RWPE1 (cell line): ENCODE data around the gene CAPN2.

Experiments
- CTCF ChIA-PET: fragments of 350-600 bp; sonication (Branson Sonifier 250); formaldehyde crosslinking; extraction: SDS; loops from one replicate; lab custom pipeline; 2021; lab: Yijun Ruan, JAX
- POLR2A ChIA-PET: fragments of 400-600 bp; formaldehyde crosslinking; extraction: SDS; loops from one replicate; lab custom pipeline; 2020; ENCODE audit warnings: antibody characterized with exemption; ENCODE audit not compliant: low non-redundant PET; lab: Yijun Ruan, JAX
- DNase-seq: peaks from one replicate; pipeline ENCODE4 v3.0.0; 2012; ENCODE audit warnings: low spot score
- H3K27ac ChIP-seq: fragments of 450-650 bp; 2 replicates; pipeline ENCODE4 v1.5.1; 2017
- TF ChIP-seq, protein P1 (sequence below): fragments of 450-650 bp; conservative IDR thresholded peaks from 2 replicates; pipeline ENCODE4 v1.5.1; 2017; ENCODE audit warnings: low read depth, mild to moderate bottlenecking

The CAPN2 gene

DNA sequence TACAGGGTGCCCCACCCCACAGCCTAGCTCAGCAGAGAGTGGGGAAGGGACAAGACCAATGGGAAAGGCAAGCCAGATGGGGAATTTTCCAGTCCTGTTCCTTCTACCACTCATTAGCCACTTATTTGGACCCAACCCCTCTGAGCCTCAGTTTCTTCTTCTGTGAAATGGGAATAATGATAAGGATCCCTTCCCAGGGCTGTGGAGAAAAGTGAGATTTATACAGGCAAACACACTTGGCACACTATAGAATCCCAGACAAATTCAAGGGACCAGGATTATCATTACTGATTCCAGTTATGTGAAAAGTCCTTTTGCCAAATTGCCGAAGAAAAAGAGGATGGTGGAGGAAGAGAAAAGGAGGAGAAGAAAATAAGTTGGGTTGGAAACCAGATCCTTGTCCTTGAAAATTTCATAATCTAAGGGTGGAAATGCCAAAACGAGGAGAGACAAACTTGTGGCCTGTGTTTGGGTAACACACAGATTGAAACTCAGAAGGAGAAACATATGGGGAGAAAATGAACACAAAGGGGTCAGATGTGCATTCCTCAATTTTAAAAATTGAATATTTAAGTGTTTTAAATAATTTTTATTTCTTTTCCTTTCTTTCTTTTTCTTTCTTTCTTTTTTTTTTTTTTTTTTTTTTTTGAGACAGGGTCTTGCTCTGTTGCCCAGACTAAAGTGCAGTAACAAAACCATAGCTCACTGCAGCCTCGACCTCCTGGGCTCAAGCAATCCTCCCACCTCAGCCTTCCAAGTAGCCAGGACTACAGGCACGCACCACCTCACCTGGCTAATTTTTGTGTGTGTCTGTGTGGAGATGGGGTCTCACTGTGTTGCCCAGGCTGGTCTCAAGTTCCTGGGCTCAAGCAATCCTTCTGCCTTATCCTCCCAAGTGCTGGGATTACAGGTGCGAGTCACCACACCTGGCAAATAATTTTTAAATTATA, 9.6 kb downstream of the CAPN2 start:
- ChIA-PET POLR2A (no interaction called here), CTCF (interaction anchor here (0.5 kb wide), 1 partner anchor 109 kb away, joined by 3 read pairs; no protein-coding TSS in a partner anchor)
- DNase-seq: no peak
- H3K27ac ChIP-seq: peak overlapping the region; percentile 72
- TF ChIP-seq, protein P1, sequence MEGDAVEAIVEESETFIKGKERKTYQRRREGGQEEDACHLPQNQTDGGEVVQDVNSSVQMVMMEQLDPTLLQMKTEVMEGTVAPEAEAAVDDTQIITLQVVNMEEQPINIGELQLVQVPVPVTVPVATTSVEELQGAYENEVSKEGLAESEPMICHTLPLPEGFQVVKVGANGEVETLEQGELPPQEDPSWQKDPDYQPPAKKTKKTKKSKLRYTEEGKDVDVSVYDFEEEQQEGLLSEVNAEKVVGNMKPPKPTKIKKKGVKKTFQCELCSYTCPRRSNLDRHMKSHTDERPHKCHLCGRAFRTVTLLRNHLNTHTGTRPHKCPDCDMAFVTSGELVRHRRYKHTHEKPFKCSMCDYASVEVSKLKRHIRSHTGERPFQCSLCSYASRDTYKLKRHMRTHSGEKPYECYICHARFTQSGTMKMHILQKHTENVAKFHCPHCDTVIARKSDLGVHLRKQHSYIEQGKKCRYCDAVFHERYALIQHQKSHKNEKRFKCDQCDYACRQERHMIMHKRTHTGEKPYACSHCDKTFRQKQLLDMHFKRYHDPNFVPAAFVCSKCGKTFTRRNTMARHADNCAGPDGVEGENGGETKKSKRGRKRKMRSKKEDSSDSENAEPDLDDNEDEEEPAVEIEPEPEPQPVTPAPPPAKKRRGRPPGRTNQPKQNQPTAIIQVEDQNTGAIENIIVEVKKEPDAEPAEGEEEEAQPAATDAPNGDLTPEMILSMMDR: no peak

DNA sequence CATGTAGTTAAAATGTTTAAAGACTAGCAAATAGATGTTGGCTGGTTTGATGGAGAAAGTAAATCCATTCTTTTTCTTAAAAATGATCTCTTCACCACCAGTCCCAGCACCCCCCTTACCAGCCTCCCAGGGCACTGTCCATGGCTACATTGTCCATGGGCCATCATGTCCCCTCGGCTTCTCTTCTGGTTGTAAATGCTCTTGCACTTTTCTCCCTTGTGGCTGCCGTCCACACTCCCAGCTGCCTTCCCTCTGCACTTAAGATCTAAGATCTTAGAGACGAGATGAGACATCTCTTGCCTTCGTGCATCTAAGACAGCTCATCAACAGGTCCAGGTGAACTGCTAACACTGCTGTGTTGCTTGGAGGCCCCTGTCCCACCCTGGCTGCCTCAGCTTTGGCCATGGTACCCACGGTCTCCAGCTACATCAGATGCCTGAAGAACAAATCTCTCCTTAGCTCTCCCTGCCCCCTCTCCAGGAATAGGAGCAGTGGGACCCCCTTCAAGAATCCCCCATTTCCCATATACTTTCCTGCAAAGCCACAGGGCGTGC, 11.1 kb downstream of the CAPN2 start:
- H3K27ac ChIP-seq: peak overlapping the region; percentile 84
- ChIA-PET CTCF (interaction anchor here (0.6 kb wide), 1 partner anchor 11 kb away, joined by 3 read pairs; the partner anchor contains the start of gene CAPN2), POLR2A (no interaction called here)
- TF ChIP-seq, protein P1: no peak
- DNase-seq: no peak

DNA sequence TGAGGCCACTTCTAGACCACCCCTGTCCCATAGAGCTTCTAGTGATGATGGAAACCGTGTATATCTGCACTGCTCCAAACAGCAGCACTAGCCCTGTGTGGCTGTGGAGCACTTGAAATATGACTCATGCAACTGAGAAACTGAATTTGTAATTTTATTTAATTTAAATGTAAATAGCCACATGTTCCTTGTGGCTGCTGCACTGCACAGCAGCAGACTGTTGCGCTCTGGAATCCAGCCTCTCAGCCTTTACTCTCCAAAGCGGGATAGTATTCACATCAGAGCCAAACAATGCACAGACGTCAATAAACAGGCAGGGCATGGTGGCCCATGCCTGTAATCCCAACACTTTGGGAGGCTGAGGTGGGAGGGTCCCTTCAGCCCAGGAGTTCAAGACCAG, 12.0 kb downstream of the CAPN2 start:
- POLR2A ChIA-PET: no interaction called here
- TF ChIP-seq, protein P1: no peak
- DNase-seq: no peak
- CTCF ChIA-PET: no interaction called here
- peak overlapping the region; percentile 84 for H3K27ac ChIP-seq

DNA sequence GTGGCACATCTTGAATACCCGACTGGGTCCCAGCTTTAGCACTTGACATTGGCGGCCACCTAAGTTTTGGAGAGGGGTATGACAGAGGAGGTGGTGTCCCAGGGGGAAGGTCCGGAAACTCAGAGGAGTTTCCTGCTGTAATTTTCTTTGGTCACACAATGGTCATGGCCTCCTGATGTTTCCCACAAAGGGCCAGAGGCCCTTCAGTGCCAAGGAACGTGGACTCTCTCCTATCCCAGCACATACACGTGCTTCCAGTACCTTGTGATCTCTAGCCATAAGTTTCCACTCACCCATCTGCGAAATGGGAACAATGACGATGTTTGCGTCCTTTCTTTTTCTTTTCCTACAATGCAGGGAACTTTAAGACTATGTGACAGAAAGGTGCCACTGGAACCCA, 13.2 kb downstream of the CAPN2 start:
- ChIA-PET POLR2A (no interaction called here), CTCF (no interaction called here)
- DNase-seq: no peak
- H3K27ac ChIP-seq: peak overlapping the region; percentile 84
- TF ChIP-seq, protein P1: no peak

DNA sequence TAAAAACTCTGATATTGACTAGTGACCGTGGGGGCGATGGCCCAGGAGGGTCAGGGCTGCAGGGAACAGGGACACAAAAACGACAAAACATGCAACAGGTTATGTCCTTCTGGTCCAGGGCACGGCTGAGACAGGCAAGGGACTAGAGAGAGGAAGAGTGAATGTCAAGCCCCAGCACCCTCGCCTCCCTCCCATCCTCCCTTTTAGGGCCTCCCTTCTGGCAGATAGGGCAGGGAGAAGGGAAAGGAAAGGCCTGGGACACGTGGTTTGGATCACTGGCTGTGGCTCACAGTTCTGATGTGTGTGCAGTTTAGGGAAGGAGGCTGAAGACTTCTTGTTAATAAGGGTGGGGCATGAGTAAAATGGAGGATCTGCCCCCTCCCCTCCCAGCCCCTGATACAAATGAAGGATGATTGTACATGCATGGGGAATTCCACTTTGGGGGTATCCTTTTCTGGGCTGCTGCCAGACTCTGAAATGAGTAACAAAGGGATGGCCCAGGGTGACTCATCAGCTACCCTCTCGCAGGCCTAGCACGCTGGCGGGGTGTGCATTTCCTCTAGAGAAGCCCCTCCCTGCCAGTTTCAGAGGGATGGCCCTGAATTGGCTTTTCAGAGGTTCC, 14.2 kb downstream of the CAPN2 start:
- CTCF ChIA-PET: no interaction called here
- POLR2A ChIA-PET: no interaction called here
- TF ChIP-seq, protein P1: no peak

DNA sequence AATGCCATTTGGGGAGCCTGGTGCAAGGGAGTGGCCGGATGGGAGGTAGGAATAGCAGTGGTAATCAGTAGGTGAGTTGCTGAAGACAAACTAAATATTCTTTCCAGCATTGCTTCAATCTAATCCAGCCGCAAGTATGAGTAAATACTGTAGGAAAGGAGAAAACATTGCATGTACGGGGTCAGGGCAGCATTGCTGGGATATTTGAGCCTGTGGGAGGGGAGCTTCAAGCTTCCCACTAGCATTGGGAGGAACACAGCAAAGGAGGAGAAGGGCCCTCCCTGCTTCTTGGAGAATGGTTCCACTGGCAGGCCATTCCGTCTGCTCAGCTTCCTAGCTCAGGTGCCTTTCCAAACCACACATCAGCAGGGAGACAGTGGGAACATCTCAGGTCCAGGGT, 15.2 kb downstream of the CAPN2 start:
- POLR2A ChIA-PET: no interaction called here
- no peak for DNase-seq
- CTCF ChIA-PET: interaction anchor here (0.6 to 0.7 kb wide), 2 partner anchors 21 to 60 kb away, joined by 4 read pairs; no protein-coding TSS in a partner anchor
- peak overlapping the region; percentile 84 for H3K27ac ChIP-seq
- TF ChIP-seq, protein P1: no peak

More for the DNA sequence above, 14.2 kb downstream of the CAPN2 start:
- peak overlapping the region; percentile 84 for H3K27ac ChIP-seq
- peak; percentile 93 for DNase-seq
